ENCODE results near the gene CDH2.

The CDH2 gene

GRCh38 chr18:28176948-28177827 is at the start of gene CDH2:
Gene CDH2, minus strand, starts transcription at chr18:28177130. Its CDS starts 108 bp downstream, at chr18:28177022.
- DNase-seq (ENCODE audit: low read depth) = no peak

GRCh38 chr18:28212060-28212459 is 35.1 kb upstream of the CDH2 start:
- DNase-seq (ENCODE audit: low read depth) = no peak

- no peak for DNase-seq (ENCODE audit: low read depth)
Measured at GRCh38 chr18:28208712-28209265, 31.9 kb upstream of the CDH2 start.

DNA sequence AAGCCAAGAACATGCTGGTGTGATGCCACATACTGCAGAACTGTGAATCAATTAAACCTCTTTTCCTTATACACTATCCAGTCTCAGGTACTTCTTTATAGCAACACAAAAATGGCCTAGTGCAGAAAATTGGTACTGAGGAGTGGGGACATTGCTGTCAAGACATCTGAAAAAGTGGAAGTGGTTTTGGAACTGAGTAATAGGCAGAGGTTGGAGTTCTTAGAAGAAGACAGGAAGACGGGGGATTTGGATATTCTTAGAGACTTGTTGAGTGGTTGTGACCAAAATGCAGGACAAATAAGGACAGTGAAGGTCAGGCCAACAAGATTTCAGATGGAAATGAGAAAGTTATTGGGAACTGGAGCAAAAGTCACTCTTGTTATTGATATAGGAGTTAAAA is 31.3 kb upstream of the CDH2 start:
- no peak for DNase-seq (ENCODE audit: low read depth)

DNA sequence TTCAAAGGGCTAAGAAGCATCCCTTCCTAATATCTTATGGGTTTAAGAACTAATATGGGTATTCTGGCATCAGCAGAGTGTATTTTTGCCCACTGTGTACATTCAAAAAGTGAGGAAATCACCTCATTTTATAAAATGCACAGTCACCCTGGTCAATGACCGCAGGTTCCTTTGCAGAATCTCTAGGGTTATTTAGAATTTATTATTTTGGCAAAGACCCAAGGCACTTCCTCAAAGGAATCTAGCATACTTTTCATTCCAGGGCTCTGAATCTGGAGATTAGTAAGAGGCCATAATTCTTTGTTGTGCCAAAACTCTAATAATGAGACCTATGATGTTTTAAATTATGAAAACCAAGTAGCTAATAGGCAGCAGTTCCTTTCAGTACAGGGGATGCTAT is 27.2 kb upstream of the CDH2 start:
- DNase-seq (ENCODE audit: low read depth) = no peak

GRCh38 chr18:28201056-28201455 is 24.1 kb upstream of the CDH2 start:
- DNase-seq (ENCODE audit: low read depth) = no peak

GRCh38 chr18:28198620-28199019 is 21.7 kb upstream of the CDH2 start:
- no peak for DNase-seq (ENCODE audit: low read depth)

GRCh38 chr18:28193177-28193778 is 16.3 kb upstream of the CDH2 start:
- DNase-seq (ENCODE audit: low read depth) = no peak

- DNase-seq (ENCODE audit: low read depth) = no peak
Measured at GRCh38 chr18:28189400-28190239, 12.7 kb upstream of the CDH2 start.

- no peak for DNase-seq (ENCODE audit: low read depth)
Measured at GRCh38 chr18:28185121-28185520, 8.2 kb upstream of the CDH2 start.

DNA sequence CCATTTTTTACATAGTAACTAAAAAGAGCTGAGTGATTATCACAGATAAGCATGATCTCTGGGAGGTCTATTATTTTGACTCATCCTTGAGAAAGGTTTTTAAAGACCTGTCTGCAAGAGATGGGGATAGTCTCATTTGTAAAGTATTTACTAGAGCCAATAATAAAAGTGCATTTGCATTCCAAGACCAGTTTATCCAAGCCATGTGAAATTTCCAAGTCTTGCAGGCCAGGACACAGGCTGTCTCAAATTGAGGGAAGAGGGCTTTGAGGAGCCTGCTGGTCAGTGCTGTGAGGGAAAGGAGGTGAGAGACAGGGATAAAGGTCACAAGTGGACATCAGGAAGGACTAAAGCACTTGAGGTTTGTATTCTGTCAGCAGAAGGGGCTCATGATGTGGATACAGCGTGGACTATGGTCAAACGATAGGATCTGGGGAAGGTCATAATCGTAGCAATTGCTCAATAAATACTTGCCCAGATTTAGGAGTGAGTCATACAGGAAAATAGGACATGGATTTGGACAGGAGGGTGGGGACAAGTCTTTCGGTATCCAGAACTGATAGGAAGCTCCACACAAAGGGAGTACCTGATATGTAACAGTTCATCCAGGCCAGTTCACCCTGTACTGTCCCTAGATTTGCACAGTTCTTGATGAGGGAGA is 6.6 kb upstream of the CDH2 start:
- DNase-seq (ENCODE audit: low read depth) = no peak

DNA sequence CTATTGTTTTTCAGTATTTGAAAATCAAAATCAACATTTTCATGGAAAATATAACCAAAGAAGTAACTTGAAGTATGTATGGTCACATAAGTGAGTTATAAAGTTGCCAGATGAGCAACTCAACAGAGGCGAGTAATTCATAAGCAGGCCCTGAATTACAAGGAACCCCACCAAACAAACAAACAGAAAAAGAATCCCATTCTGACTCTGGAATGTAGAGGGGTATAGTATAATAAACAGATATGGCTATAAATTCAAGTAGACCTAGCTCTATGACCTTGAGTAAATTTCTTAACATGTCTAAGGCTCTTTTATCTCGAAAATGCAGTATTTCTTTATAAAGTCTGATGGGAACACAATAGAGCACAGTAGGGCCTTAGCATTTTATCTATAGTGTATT is 4.7 kb upstream of the CDH2 start:
- no peak for DNase-seq (ENCODE audit: low read depth)

GRCh38 chr18:28178720-28179119 is 1.8 kb upstream of the CDH2 start:
- DNase-seq (ENCODE audit: low read depth) = no peak

- DNase-seq (ENCODE audit: low read depth) = no peak
Measured at GRCh38 chr18:28177828-28178635, 1.1 kb upstream of the CDH2 start.

DNA sequence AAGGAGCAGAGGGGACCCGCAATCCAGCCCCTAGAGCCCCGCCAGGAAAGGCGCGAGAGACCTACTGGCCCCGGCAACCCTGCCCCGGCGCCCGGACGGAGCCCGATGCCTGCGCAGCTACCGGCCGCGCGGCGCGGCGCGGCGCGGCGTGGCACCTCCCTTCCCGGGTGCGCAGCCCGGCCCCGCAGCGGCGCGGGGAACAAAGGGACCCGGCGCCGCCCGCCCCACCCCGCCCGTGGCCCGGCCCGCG is 307 bp downstream of the CDH2 start:
- no peak for DNase-seq (ENCODE audit: low read depth)

DNA sequence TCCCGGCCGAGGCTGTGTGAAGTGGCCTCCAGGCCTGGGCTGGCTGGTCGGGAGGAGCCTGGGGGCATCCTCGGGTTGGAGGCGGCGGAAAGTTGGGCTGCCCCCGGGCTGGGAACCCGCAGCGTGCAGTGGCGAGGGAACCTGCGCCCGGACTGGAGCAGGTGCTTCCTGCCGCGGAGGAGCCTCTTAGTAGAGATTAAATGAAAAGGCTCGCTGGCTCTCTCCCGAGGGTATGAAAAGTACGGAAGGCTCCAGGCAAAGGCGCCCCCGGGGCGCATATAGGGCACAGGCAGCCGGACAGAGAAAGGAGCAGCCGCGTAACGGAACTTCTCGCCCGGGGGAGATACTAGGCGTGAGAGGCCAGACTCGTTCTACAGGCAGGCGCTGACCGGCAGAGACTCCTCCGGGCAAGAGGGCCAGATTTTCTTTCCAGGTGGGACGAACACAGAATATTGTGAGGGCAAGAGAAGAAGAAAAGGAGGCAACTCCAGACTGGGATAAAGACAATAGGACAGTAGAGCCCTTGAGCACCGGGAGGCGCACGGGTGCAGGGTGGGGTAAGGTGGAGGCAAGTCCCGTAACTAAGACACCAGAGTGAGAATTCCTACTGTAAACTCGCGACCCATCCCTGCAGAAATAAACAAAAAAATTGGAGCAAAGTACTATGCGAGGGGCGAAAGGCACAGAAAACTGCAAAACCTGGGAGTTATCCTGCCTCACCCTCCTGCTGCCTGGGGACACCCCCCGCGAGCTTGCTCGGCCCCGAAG is 816 bp downstream of the CDH2 start:
- no peak for DNase-seq (ENCODE audit: low read depth)

DNA sequence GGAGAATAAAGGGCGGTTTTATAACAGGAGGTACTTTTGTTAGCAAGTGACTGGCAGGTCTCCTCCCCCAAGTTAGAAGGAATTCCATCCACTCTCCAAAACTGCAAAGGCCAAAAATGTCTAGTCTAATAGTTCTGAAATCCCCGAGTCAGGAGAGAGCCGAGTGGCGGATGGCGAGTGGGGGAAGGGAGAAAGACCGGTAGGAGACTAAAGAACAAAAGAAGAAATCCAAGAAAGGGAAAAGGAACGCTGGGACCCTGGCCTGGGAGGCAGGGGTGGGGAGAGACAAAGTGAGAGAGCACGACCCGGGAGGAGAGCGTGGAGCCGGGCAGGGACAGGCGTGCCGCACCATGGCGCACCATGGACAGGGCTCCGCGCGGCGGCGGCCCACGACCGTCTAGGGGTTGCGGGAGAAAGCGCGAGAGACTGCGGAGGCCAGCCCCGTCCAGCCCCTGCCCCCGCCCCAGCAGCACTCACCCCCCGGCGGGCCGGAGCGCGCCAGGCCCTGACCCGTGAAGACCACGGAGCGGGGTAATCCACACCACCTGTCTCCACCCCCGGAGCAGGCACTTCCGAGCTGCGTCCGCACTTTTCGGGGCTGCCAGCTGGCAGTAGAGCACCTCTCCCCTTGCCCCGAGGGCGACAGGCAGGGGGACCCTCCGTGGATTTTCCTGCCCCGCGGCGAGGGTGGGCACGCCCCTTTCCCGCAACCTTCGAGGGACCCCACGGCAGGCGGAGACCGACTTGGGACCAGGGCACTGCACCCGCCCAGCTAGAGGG is 1.6 kb downstream of the CDH2 start:
- no peak for DNase-seq (ENCODE audit: low read depth)

DNA sequence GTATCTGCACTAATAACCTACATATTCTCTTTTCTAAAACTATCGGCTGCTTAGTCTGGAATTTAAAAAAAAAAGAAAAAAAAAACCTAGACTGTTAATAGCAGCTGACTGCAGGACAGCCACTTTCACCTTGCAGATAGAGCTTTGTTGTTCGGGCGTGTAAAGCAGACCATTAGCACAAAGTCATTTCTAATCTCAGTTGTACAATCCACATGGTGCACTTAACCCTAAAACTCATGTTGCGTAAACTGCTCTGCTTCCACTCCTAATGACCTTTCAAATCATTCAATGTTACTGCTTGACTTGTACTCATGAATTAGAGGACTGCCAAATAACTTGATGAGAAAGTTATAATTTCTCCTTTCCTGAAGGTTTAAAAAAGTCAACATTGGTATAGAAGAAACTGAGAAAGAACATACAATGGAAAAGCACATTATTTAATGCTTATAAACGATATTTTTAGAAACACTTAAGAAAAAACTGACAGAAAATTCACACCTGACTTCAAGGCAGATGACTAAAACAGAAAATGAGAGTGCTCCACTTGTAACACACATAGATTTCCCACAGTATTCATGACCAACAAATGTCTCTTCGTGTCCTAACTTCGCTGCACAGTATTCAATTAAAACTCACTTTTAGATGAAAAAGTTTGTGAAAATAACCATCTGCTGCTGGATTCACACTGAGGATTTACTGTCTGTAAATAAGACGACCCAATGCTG is 2.6 kb downstream of the CDH2 start:
- DNase-seq (ENCODE audit: low read depth) = no peak

DNA sequence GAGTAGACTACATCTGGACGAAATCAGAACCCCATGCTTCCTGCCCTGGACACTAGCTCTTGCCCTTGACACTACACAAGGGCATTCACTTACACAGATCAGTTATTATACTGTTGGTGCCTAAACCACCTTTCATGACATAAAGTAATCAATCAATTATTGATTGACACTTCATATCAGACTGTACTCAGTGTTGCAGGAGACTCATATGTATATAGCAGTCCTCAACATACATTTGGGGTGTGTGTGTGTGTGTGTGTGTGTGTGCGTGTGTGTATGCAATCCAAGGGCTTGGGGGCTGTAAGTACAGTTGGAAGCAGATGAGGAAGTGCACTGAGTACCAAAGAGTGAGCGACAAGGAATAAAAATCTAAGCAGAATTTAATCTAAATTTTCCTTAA is 5.1 kb downstream of the CDH2 start:
- no peak for DNase-seq (ENCODE audit: low read depth)

All from T-helper 22 cell (primary cell).